HG02588 (cell line): ENCODE data around the gene SOX5.

Experiments used
- ATAC-seq: cut with Tn5 transposase; IDR thresholded peaks from one replicate; pipeline ENCODE4 v1.9.1; 2021; ENCODE audit warnings: mild to moderate bottlenecking, moderate library complexity; ENCODE audit not compliant: unreplicated experiment

SOX5 gene

DNA sequence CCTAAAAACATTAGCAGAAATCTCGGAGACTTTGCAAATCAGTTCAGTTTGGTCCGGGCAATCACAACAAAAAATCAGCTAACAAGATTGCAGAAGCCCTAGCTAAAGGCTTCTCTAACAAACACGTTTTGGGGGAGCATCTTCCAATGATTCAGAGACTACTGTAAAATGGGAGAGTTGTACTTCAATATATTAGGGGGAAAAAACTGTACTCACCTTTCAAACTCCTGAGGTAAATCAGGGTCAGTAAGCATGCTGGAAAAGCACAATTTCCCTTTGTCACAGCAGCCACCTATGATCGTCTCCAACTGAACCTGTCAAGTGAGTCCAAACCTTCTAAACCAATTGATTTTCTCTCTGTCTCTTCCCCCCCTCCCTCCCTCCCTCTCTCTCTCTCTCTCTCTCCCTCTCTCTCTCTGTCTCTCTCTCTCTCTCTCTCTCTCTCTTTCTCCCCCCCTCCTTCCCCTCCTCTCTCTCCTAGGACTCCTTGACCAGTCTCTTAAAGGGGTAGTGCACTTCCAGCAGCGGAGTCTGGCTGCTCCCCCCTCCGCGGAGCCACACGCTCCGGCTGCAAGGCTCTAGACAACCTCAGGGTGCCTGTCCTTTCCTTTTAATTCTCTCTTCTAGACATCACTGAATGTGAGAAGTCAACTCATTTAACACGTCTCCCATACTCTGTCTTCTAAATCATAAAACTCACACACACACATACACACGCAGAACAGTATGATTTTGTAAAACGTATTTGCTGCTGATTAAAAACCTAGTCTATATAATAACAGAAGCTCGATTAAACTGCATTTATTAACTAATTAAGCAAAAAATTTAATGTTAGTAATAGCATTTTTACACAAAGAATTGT lies at the start of gene SOX5:
Gene SOX5 (minus strand): TSS at position 323 of the 862 bp plus-strand sequence. CDS start 69 bp downstream, at position 254.
- no peak for ATAC-seq

DNA sequence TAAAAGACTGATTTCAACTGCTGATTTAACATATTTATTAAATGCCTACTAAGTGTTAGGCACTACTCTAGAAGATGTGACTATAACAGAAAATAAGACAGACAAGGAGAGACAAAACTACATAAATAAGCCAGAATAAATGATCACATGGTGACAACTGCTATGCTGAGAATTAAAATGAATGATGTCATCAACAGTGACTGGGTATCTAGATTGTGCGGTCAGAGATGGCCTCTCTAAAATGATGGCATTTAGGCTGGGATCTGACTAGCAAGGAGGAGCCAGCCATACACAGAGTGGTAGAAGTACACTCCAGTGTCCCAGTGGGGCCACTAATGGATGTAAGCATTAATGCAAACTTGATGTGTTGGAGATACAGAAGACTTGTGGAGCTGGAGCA lies 37.6 kb upstream of the SOX5 start:
- no peak for ATAC-seq

DNA sequence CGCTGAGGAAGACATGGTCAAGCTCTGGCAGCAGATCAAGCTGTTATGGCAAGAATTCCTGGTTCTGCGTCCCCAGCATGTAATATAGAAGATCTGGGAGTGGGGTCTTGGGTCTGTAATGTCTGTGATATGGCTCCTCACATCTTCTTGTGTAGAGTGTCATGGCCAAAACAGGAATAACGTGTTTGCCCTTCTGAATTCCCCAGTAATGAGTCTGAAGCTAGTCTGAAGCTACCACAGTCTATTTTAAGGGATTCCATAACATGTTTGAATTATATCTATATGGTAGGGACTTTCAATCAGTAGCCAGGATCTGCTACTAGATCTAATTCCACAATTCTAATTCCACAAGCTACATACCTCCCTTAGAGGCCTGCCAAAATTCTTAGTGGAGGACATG lies 31.4 kb upstream of the SOX5 start:
- no peak for ATAC-seq

DNA sequence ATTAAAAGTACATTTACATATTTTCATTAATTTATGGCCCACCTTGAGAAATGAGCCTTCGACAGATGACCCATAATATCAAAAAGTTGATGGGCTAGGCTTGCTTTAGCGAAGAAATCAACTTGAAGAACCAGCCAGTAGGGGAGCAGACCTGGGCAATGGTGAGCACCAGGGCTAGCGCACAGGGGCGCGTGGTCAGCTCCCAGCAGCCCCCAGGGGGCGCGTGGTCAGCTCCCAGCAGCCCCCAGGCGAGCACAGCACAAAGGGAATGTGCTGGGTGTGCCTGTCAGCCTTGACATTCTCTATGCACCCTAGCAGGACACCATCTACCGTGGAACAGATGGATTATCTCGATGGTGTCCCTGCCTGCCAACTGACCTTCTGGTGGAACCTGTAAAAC lies 15.3 kb upstream of the SOX5 start:
- ATAC-seq: no peak

DNA sequence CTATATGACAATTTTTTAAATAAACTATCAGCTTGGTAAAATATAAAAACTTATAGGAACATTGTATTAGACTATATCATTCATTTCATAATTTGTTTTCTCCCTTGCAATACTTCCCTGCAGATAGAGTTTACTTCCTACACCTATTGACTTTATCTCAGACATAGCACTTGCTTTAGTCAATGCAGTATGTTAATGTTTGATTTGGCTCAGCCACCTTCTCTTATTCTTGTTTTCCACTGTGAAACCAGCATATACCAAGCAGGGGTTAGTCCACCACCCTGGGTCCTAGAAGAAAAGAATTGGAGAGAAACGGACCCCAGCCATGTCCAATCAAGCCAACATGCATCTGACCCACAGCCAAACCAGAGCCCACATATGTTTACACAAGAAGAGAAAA lies 10.4 kb upstream of the SOX5 start:
- no peak for ATAC-seq

DNA sequence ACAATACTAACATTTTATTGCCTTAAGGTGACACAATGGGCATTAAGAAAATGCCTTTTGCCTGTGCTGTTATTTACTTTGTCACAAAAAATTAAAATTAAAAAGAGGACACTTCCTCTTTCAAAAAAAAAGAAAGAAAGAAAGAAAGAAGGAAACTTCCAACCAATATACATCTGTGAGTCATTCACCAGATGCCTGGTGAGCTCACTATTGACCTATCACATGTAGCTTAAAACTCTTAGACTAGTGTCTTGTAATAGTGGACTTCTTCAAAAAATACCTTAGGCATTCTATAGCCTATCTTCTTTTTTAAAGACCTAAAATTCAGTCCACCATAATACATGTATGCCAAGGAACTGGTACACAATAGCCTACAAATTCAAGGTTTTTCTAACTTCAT lies 4.9 kb upstream of the SOX5 start:
- ATAC-seq: no peak

DNA sequence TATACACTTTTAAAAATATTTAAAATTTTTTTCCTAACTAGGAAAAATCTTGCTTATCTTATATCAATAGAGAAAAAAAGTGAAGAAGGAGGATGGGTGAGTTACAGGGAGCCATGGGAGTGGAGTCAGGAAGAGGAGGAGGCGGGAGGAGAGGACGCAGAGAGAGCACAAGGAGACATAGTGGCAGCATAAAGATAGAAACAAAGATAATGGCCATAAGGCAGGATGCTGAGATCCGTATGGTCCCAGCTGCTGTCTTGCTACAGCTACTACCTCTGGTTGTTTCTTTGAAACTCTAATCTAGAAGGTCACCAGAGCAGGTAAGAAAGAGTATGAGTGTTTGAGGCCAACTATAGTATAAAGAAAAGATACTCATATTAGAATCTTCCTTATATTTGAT lies 2.6 kb upstream of the SOX5 start:
- ATAC-seq: no peak

DNA sequence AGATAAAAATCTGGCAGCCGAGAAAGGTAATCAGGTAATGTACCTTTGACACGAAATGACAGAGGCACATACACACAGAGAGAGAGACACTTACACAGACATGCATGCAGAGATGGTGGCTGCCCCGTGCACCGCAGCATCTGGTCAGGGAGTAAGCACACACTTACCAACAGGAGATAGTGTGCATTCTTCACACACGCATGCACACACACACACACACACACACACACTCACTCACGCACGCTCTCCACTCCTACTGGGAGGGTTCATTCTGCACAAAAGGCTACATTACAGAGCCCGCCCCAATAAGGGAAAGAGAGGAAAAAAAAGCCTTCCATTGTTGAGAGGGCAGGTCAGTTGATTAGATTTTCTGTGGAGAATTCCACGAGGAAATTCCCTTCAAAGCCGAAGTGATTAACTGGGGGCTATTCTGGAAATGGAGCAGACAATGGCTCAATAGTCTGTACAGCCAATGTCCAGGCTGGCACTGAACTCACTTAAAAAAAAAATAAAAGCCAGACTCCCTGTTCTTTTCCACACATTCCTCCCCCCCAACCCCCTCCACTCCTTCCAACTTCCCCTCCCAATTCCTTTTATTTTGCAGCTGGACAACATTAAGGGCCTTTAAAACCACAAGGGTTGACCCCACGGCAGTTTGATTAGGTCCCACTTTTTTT lies 1.4 kb upstream of the SOX5 start:
- no peak for ATAC-seq

DNA sequence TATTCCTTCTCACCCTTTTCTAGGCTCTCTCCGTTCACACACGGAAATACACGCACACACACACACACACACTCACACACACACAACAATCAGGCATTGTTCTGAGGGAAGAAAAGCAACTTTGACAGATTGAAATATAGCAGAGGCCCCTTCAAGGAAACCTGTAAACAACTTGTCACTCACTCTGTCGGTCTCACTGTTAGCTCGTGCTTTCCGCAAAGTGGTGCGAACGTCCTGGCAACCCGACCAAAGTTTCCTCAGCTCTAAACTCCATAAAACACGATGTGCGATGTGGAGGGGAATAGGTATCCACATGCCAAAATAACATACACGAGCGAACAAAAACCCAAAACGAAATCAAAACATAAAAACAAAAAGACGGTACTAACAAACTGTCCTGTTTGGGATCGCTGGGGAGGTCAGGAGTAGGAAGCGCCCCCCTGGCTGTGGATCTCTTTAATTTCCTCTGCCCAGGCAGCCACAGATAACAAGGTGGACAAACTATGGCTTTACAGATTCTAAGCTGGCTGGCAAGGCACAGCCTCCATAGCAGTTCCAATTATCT lies 822 bp upstream of the SOX5 start:
- ATAC-seq: no peak

DNA sequence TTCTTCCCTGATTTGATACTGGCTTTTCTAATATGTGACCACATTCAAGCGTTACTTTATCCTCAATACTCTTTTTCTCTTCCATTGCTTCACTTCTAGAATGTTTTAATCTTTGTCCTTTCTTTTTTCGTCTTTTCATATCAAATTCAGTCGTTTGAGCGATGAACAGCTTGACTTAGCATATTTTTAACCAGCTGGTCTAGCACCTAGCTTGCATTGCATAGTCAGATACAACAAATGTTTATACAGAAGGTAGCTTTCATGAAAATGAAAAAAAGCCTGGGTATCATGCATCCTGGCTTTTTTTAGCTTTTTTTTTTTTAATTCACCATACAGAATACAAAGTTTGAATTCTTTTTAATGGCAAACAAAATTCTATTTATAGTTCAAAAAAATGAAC lies 1.2 kb downstream of the SOX5 start:
- no peak for ATAC-seq

DNA sequence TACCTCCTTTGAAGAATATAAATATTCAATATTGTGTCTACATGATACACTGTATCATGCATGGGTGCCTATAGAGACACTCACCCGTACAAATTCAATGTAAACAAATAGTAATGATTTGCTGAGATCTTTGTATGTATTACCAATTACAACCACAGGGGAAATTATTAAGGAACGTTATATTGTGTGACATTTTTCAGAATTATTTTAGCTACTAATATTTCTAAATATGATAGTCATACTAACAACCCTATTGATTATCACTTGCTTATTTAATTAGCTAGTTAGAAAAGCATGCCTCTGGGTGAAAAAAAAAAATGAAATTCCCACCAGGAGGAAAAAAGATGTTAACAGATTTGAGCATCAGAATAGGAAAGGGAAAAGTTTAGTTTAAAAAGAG lies 2.1 kb downstream of the SOX5 start:
- ATAC-seq: no peak

DNA sequence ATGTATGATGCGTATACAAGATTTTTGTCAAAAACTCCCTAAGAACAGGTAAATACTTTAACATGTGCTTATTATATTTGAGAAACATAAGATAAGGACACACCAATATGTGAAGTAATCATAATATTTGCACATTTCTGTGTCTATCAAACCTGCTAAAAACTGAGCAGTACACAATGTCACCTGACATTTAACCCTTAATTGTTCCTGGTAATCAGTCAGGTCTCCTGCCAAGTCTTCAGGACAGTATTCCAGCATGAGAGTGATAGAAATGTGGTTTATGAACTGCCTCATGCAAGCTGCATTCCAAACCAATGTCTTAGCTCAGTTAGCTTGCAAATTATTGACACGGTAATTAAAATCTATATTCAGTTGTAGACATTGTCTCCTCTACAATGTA lies 4.2 kb downstream of the SOX5 start:
- no peak for ATAC-seq

DNA sequence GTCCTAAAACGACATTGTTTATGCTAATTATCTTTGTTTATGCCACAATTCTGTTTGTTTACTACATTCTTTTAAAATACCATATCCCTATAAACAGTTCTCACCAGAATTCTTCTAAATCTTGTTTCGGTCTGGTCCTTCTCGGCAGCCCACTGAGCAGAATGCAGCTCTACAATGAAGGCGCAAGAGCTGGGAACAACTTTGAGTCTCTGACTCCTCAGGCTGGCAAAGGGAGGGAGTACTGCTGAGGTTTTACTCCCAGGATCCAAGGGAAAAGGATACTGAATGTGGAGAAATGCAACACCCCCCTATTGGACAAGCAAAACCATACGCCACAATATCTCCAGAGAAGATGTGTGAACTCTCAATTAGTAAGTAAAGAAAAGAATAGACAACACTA lies 5.4 kb downstream of the SOX5 start:
- ATAC-seq: no peak

DNA sequence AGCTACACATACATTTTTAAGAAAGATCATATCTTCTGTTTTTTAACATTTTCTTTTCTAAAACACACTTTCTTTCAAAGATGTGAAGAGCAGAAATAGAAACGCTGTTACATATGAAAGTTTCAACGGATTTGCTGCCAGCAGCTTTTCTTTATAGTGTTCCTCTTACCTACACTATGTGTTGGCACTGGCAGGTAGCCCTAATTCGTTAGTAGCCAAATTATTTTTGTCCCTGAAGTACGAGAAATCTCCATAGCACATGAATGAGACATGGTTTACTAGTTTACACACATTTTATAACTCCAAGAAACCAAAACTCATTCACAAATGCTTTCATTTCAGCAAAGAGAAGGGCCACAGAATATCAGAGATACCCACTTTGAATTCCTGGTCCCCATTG lies 6.6 kb downstream of the SOX5 start:
- ATAC-seq: no peak

DNA sequence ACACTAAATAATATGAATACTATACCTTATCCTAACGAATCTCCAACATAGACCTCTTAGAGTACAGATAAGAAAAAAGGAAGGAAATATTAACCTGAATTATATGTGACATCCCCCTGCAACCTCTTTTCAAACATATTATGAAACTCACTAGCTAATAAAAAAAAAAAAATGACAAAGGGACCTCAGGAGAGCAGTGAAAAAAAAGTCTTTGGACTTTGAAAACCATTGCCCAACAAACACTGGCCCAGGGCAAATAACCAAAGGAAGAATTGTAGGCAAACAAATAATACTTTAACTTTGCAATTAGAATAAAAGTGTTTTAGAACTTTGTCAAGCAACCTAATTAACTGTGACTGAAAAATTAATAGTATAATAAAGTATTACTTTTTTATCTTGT lies 7.7 kb downstream of the SOX5 start:
- ATAC-seq: no peak

DNA sequence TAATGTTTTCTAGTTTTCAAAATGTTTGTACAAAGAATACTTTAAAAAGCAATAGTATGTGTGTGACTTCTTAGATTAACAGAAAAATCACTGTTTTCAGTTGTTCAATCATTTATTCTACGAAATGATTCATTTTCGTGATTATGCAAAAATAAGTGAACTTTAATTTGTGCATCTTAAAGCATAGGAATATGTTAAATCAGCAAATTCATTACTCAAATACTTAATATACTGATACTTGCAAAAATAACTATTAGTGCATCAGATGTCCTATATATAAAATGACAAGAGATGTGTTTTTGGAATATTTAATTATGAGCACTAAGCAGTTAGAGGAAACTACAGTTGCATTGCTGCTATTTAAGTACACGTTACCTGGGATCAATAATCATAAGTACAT lies 11.0 kb downstream of the SOX5 start:
- ATAC-seq: no peak

DNA sequence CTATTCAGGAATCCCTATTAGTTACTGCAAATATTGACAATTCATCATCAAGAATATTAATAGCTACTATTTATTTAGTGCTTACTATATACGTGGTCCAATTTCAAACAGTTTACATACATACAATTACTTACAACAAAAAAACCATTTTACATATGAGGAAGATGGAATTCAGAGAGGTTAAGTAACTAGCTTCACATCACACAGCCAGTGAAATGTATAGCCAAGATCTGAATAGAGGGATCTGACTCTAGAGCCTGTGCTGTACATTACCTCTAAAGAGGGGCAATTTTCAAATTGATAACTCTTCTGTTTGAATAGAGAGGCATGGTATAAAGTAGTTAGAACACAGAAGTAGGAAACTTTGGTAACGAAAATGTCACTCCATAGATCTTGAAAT lies 18.3 kb downstream of the SOX5 start:
- ATAC-seq: no peak

DNA sequence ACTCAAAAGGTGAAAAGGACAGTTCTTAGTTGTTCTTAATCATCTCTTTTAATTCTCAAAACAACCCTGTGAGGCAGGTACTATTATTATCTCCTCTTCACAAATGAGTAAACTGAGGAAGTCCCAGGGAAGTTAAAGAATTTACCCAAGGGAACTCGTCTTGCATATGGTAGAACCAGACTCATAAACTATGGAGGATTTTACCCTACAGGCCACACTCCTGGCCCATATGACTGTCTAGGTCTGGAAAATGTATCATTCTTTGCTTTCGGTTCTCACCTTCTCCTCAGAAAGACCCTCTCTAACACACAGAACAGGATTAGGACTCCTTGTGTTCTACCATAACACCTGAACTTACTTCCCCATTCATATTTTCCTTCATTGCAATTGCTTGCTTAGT lies 18.9 kb downstream of the SOX5 start:
- no peak for ATAC-seq

DNA sequence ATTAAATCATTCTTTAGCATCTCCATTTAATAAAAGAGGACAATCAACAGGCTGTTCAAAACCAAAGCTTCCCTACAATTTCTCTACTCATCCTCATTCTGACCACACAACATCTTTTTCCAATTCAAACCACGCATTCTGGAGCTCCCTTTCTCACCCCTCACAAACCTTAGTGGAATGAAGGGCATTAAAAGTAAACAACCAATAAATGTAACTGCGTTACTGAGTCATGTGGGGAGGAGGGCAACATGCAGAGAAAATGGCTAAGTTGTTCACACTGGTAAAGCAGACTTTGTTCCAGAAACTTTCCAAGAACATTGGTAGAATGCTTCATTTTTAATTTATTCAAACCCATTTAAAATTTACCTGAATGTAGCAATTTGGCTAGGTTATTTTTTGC lies 19.6 kb downstream of the SOX5 start:
- no peak for ATAC-seq

DNA sequence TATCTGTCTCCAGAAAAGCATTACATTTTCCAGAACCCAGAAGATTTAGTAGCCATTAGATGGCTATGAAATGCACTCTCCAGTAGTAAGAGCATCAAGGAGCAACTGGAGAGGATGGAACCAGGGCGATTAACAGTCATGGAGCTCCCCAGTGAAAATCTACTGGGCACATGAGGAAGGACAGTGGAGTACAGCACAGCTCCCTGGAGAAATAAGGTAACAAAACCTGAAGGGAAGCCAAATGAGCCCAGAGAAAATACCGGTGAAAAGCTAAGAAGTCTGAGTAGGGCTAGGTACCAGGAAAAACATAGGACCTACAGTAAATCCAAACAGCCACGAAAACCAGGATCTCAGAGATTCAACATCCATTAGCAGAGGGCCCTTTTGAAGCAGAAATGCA lies 21.6 kb downstream of the SOX5 start:
- no peak for ATAC-seq

DNA sequence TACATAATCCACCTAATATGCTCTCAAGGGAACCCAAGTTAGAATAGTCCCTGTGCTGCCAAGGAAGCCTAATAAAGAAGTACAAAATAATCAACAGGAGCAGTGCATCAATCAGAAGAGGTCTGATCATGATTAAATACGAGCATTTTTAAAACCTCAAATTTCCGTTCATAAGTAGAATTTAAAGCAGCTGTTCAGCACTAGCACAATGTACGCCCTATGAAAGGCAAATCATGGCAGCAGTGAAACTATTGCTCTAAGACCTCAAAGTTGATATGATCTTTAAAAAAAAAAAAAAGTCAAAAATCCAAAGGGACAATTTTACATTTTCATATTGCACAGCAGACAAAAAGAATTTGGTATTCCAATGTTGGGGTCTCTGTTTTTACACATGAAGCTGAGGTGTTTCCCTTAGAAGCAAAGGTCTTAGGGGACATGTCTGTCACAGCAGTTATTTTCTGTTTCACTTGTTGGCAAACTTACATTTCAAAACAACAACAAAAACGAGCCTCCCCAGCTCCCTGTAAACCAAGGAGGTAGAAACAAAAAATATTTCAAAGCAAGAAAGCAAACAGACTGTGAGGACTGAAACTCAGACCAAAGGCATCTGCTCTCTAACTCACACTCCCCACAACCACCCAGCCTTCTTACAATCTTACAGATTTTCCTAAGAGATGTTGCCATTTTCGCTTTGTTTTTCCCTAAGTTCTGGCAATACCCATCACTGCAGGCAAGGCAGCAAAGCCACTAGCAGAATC lies 28.2 kb downstream of the SOX5 start:
- peak; percentile 88 for ATAC-seq

DNA sequence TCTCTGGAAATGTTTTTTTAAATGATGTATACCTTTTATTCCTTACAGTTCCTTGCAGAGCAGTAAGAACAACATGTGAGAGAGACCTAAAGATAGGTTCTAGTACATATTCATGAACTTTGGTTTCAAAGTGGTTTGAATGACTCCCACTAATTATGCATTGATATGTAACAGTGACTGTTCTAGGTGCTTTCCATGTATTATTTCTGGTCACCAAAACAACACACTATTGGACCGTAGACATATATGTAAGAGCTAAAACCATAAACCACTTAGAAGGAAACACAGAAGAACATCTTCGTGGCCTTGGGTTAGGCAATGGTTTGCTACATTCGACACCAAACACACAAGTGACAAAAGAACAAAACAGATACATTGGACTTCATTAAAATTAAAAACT lies 37.9 kb downstream of the SOX5 start:
- ATAC-seq: no peak
